Transverse colon (tissue), 4 donors: ENCODE measurements around the gene USP24. TPM values are rescaled to one million over a fixed set of nuclear protein-coding genes. Genes with fewer than 3 reads are reported as not detected.

ENCODE experiments used
- DNase-seq: peaks from one replicate; pipeline ENCODE4 v3.0.0-alpha.2; 2019
- H3K27ac ChIP-seq, 4 donors: fragments of 200-600 bp; sonication (generic); 2 replicates each; pipeline ENCODE4 v1.5.1; 2016 to 2018; ENCODE audit warnings: inconsistent platforms in 4 of 4
- H3K27me3 ChIP-seq: fragments of 200-600 bp; sonication (generic); 2 replicates; pipeline ENCODE4 v1.5.1; 2017; ENCODE audit warnings: inconsistent platforms
- H3K36me3 ChIP-seq, 4 donors: fragments of 200-600 bp; sonication (generic); 2 replicates each; pipeline ENCODE4 v1.5.1; 2017 to 2019; ENCODE audit warnings: inconsistent platforms in 4 of 4
- H3K4me1 ChIP-seq, 4 donors: fragments of 200-600 bp; sonication (generic); 2 replicates each; pipeline ENCODE4 v1.5.1; 2017 to 2020; ENCODE audit warnings: inconsistent platforms in 4 of 4
- H3K4me3 ChIP-seq, 4 donors: fragments of 200-600 bp; sonication (generic); 1 replicate in 1 of 4; 2 replicates in 3 of 4; pipeline versions ENCODE4 v1.5.1 to v1.6.1; 2017 to 2019; ENCODE audit warnings: inconsistent platforms in 4 of 4
- H3K9me3 ChIP-seq, 2 donors: fragments of 200-600 bp; sonication (generic); 2 replicates each; pipeline ENCODE4 v1.5.1; 2017 to 2019; ENCODE audit warnings: inconsistent platforms in 2 of 2
- EP300 ChIP-seq: sonication (generic); formaldehyde crosslinking; IDR thresholded peaks from one replicate; pipeline ENCODE4 v1.6.1; 2017; ENCODE audit warnings: antibody characterized with exemption, low read depth
- POLR2A ChIP-seq: fragments of 450-650 bp; IDR thresholded peaks from one replicate; pipeline ENCODE4 v1.6.1; 2016; ENCODE audit warnings: antibody characterized with exemption, mild to moderate bottlenecking, moderate library complexity
- POLR2AphosphoS5 ChIP-seq, 3 donors: sonication (generic); formaldehyde crosslinking; IDR thresholded peaks; one replicate each; pipeline ENCODE4 v1.6.1; 2016; ENCODE audit warnings: antibody characterized with exemption in 3 of 3
- WGBS, 2 donors: methylation state at CpG; one replicate each; pipeline ENCODE4 v1.1.5; 2018; ENCODE audit warnings: low coverage in 1 of 2; 5-methylcytosine and 5-hydroxymethylcytosine counted together
- in situ Hi-C, 4 donors: fragments of 200-750 bp; cut with MboI; loops; one replicate each; pipeline versions ENCODE4 v1.15.0 to v1.15.1; 2017; ENCODE audit warnings: low sequenced_read_pairs in 3 of 4, low pct_ligation_motif_present in 1 of 4, low pct_unique_long_range_greater_than_20kb in 1 of 4
- intact Hi-C: fragments of 100-400 bp; cut with DNase I; formaldehyde crosslinking; loops from one replicate; pipeline ENCODE4 v1.15.1; 2023; ENCODE audit warnings: low total_unique reads
- total RNA-seq, 4 donors: library from RNA; depleted of rRNA; stranded (reverse); fragments of >200 nt; gene quantifications; one replicate each; pipeline ENCODE4 v1.1.0, GENCODE V29; 2016
- TF ChIP-seq, protein P1 (sequence below), 5 experiments: fragments of 200-600 bp in 3 of 5; fragments of 450-650 bp in 2 of 5; sonication (generic) in 3 of 5; IDR thresholded peaks; 1 replicate in 2 of 5; 2 replicates in 3 of 5; pipeline ENCODE4 v1.5.1; 2016 to 2017; ENCODE audit warnings: antibody characterized with exemption in 5 of 5, inconsistent platforms in 3 of 5, mild to moderate bottlenecking in 2 of 5, moderate library complexity in 1 of 5

USP24 gene
- total RNA-seq, 4 donors from 2014 or later, result 30.7 to 79.4 (median 48.9) TPM

DNA sequence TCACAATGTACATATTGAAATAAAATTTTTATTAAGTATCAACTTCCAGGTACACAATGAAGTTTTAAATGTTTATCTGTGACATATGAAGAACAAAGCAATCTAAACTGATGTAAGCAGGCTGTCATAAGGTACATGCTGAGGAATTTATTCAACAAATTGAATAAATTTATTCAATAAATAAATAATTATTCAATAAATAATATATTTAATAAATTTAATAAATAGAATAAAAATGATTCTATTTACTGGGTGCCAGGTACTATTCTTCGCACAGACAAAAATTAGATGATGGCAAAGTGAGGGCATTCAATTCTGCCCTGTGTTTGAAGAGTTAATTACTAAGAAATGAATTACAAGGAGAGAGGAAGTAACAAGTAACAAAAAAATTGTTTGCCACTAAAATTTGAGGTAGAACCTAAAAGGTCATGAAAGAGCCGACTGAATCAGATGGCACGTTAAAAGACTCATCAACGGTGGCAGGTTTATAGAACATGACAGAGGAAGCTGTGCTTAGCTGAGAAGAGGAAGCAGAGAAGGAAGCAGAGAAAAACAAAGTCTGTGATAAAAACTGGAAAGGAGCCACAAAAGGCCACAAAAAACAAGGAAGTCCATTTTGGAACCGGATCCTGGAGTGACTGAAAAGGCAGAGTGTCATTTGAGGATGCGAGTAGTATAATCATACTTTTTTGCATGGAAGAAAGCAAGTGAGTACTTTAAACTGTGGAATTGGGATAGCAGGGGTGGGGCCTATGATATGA lies 2.2 kb upstream of the USP24 start:
- TF ChIP-seq POLR2AphosphoS5 (IDR thresholded peaks at IDR 0.05) (peak in 1 of 3 donors; percentile 16), POLR2A (no peak)
- H3K27me3 ChIP-seq, result no peaks in the 10 kb centered on the region
- H3K4me3 ChIP-seq, result no peak overlapping the region
- no peaks in the 10 kb centered on the region for H3K36me3 ChIP-seq
- no peak for DNase-seq
- no peaks in the 10 kb centered on the region for H3K9me3 ChIP-seq
- peak overlapping the region in 3 of 4 donors; percentile 47 to 93 (median 91) for H3K27ac ChIP-seq
- peaks cover 7 to 41% (median 25%) of the 10 kb centered on the region in 4 donors for H3K4me1 ChIP-seq
- in situ Hi-C loops (no loop called here), intact Hi-C loops (no loop called here)
- WGBS, 2 donors, result 31 to 32% methylated on average over 6 of the region's 6 CpGs

DNA sequence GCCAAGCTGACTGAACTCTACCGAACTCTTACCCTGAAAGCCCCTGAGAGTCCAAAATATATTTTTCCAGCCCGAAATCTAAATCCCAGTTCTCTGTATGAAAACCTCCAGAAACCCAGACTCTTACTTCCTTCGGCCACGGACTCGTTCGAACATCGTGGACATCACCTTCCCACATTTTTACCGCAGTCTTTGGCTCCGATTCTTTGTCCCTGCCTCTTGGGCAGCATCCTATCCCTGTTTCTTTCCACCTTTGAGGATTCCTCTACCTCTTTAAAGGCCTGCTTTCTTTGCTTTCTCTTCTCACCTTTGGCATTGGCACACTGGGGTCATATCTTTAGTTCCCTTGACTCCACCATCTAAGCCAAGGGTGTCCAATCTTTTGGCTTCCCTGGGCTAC lies 932 bp upstream of the USP24 start:
- H3K4me3 ChIP-seq, result peak overlapping the region; percentile 62 to 94 (median 89)
- 41 to 60% methylated on average over 1 to 9 of the region's 9 CpGs for WGBS, 2 donors

DNA sequence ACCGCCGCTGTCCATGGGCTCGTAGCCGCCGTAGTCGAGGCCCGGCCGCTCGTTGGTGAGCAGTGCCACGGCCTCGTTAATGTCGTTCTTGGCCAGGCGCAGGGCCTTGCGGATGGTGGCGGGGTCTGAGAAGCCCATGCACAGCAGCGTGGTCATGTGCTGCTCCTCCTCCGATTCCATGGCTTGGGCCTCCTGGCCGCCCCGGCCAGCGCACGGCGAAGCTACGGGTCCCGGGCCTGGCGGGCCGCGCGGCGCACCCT lies 300 bp downstream of the USP24 start:
- H3K4me3 ChIP-seq, result peak overlapping the region; percentile 62 to 94 (median 89)
- H3K36me3 ChIP-seq, result no peaks in the 10 kb centered on the region
- H3K27ac ChIP-seq, result peak overlapping the region; percentile 91 to 97 (median 94)
- peak; percentile 19 for DNase-seq
- intact Hi-C loops, result no loop called here
- no peak for TF ChIP-seq POLR2AphosphoS5 (IDR thresholded peaks at IDR 0.05)
- TF ChIP-seq POLR2A, result no peak
- TF ChIP-seq, protein P1, sequence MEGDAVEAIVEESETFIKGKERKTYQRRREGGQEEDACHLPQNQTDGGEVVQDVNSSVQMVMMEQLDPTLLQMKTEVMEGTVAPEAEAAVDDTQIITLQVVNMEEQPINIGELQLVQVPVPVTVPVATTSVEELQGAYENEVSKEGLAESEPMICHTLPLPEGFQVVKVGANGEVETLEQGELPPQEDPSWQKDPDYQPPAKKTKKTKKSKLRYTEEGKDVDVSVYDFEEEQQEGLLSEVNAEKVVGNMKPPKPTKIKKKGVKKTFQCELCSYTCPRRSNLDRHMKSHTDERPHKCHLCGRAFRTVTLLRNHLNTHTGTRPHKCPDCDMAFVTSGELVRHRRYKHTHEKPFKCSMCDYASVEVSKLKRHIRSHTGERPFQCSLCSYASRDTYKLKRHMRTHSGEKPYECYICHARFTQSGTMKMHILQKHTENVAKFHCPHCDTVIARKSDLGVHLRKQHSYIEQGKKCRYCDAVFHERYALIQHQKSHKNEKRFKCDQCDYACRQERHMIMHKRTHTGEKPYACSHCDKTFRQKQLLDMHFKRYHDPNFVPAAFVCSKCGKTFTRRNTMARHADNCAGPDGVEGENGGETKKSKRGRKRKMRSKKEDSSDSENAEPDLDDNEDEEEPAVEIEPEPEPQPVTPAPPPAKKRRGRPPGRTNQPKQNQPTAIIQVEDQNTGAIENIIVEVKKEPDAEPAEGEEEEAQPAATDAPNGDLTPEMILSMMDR (IDR thresholded peaks at IDR 0.05), result no peak
- no peak for TF ChIP-seq EP300
- no peaks in the 10 kb centered on the region for H3K9me3 ChIP-seq
- no peaks in the 10 kb centered on the region for H3K27me3 ChIP-seq
- 0% methylated on average over 16 of the region's 29 CpGs; no CpG with 5 or more reads in 1 of the 2 donors for WGBS, 2 donors
- H3K4me1 ChIP-seq, result peaks cover 29 to 67% (median 48%) of the 10 kb centered on the region in 4 donors
- in situ Hi-C loops, result no loop called here

More for the DNA sequence above, 932 bp upstream of the USP24 start:
- in situ Hi-C loops (no loop called here), intact Hi-C loops (no loop called here)
- no peaks in the 10 kb centered on the region for H3K27me3 ChIP-seq
- no peaks in the 10 kb centered on the region for H3K36me3 ChIP-seq
- H3K4me1 ChIP-seq, result peaks cover 20 to 54% (median 38%) of the 10 kb centered on the region in 4 donors
- TF ChIP-seq, protein P1 (IDR thresholded peaks at IDR 0.05), result no peak
- TF ChIP-seq EP300, result no peak
- H3K9me3 ChIP-seq, result no peaks in the 10 kb centered on the region
- DNase-seq, result no peak
- H3K27ac ChIP-seq, result peak overlapping the region; percentile 91 to 97 (median 94)

DNA sequence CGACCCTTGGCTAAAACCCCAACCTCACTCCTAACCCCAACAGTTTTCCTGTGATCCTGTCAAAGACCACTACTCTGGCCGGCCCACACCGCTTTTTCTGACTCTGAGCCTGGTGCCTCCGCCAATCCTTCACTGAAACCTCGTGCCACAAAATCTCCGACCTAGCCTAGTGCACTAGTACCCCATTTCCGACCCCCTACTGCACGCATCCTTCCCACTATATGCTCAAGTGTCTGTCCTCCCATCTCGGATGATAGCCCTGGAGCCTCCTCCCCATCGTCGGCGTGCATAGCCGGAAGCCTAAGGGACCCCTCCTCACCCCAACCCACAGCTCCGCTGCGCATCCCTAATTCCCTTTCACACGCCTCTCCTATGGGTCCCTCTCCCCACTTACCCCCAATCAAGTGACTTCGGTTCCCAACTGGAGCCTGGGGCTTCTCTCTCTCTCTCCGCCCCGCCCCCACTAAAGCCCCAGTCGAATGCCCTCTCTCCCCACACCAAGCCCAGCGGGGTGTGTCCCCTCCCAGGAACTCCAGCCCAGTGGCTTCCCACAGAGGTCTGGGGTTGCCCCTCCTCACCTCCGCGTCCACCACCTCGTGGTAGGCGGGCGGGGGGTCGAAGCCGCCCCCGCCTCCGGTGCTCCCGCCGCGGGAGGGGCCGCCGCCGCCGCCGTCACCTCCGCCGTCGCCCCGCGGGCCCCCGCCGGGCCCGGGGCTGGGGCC lies 791 bp downstream of the USP24 start:
- Histone ChIP-seq H3K36me3 (no peaks in the 10 kb centered on the region), H3K4me3 (peak overlapping the region; percentile 62 to 94 (median 89)), H3K9me3 (no peaks in the 10 kb centered on the region), H3K27ac (peak overlapping the region; percentile 91 to 97 (median 94)), H3K27me3 (no peaks in the 10 kb centered on the region), H3K4me1 (peaks cover 29 to 72% (median 53%) of the 10 kb centered on the region in 4 donors)
- WGBS, 2 donors, result 0 to 1% methylated on average over 6 to 39 of the region's 46 CpGs
- DNase-seq, result peak; percentile 63
- no peak for TF ChIP-seq POLR2AphosphoS5 (IDR thresholded peaks at IDR 0.05)
- in situ Hi-C loops, result no loop called here
- intact Hi-C loops, result no loop called here

DNA sequence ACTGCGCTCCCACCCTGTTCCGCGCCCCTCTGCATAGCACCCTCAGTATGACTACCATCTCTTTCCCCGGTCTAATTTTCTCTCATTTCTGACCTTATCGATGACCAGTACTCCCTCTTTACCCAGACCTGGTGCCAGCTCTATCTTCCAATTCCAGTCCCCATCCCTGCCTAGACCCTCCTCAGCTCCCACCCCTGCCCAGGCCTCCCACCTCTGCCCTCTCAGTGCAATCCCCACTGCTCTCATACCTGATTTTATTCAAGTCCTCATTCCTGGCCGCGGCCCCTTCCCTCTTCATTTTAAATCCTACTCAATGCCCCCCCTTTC lies 1.3 kb downstream of the USP24 start:
- TF ChIP-seq, protein P1 (IDR thresholded peaks at IDR 0.05), result no peak
- H3K27ac ChIP-seq, result peak overlapping the region; percentile 91 to 97 (median 94)
- intact Hi-C loops, result no loop called here
- no peak for DNase-seq
- H3K36me3 ChIP-seq, result no peaks in the 10 kb centered on the region
- in situ Hi-C loops, result no loop called here
- H3K9me3 ChIP-seq, result no peaks in the 10 kb centered on the region
- H3K4me1 ChIP-seq, result peaks cover 29 to 77% (median 56%) of the 10 kb centered on the region in 4 donors
- H3K4me3 ChIP-seq, result peak overlapping the region; percentile 62 to 94 (median 89)
- no peaks in the 10 kb centered on the region for H3K27me3 ChIP-seq
- WGBS, 2 donors, result 4 to 19% methylated on average over 7 of the region's 7 CpGs
